Left colon (tissue), 2 donors: ENCODE results near the gene CAB39. TPM values are rescaled to one million over a fixed set of nuclear protein-coding genes. Genes with fewer than 3 reads are reported as not detected.

Experiments used
- ATAC-seq: fragments of 200-7000 bp; cut with Tn5 transposase; one replicate; pipeline ENCODE4 v1.9.1; 2020; ENCODE audit warnings: mild to moderate bottlenecking, moderate library complexity
- DNase-seq, 2 donors: peaks; one replicate each; pipeline ENCODE4 v3.0.0-alpha.2; 2020
- intact Hi-C, 2 donors: fragments of 100-400 bp; cut with DNase I in 1 of 2; cut with micrococcal nuclease in 1 of 2; formaldehyde crosslinking; loops; one replicate each; pipeline versions ENCODE4 v1.11.2 to v1.14.0; 2022; cut with DNase I, micrococcal nuclease
- total RNA-seq, 2 donors: library from RNA; stranded (reverse); fragmentation: NEBNext Ultra II Directional; extraction: Animal tissue kit (Norgen Biotek cat#: 25700); gene quantifications; one replicate each; pipeline ENCODE4 v1.2.1, GENCODE V29; 2021
- donor health status: DM: no; HTN: no; CAD: no.
- donor health status: DM: yes; HTN: yes; CAD: no.

Gene CAB39
- total RNA-seq, 2 donors from 2014 or later: 116 to 143 TPM

- ATAC-seq (no peak), DNase-seq (no peak)
- intact Hi-C loops: no loop called here
Measured at GRCh38 chr2:230863442-230864121, 150.9 kb downstream of the CAB39 start.

- ATAC-seq (no peak), DNase-seq (no peak)
- intact Hi-C loops: no loop called here
Measured at GRCh38 chr2:230864122-230864604, 151.5 kb downstream of the CAB39 start.

GRCh38 chr2:230864605-230865306 lies 152.1 kb downstream of the CAB39 start, which contains the start of gene ITM2C:
TSS of gene ITM2C (plus strand) at chr2:230864942. CDS start at chr2:230865026, 84 bp downstream.
- ATAC-seq (peak; percentile 66), DNase-seq (peak; percentile 81 to 87)
- intact Hi-C loops: no loop called here

- intact Hi-C loops: no loop called here
- DNase-seq (peak; percentile 50 to 63), ATAC-seq (peak; percentile 10)
Measured at GRCh38 chr2:230865307-230865765, 152.7 kb downstream of the CAB39 start.

GRCh38 chr2:230865766-230866755 lies 153.4 kb downstream of the CAB39 start:
- intact Hi-C loops: no loop called here
- ATAC-seq: peak; percentile 70
- DNase-seq: peak; percentile 94 to 95

GRCh38 chr2:230866756-230867523 lies 154.3 kb downstream of the CAB39 start:
- DNase-seq (peak; percentile 80 to 84), ATAC-seq (peak; percentile 22)
- intact Hi-C loops: no loop called here

- intact Hi-C loops: no loop called here
- no peak for DNase-seq
- no peak for ATAC-seq
Measured at GRCh38 chr2:230868161-230868946, 155.7 kb downstream of the CAB39 start.

GRCh38 chr2:230868947-230869913 lies 156.6 kb downstream of the CAB39 start:
- DNase-seq: no peak

GRCh38 chr2:230869914-230870543 lies 157.4 kb downstream of the CAB39 start:
- DNase-seq: peak in 1 of 2 donors; percentile 57
- intact Hi-C loops: no loop called here
- peak; percentile 20 for ATAC-seq

More at GRCh38 chr2:230868947-230869913, 156.6 kb downstream of the CAB39 start:
- ATAC-seq: no peak
- intact Hi-C loops: no loop called here

Other genes with a start within 250 kb of the CAB39 start
- gene ITM2C, start 152.1 kb downstream of the CAB39 start, total RNA-seq: 1,000 to 10,000 TPM; 2,207 to 2,247 TPM
- under 1 TPM; 0.34 TPM for gene GPR55, start 212.4 kb downstream of the CAB39 start, total RNA-seq